ENCODE results near the gene CYB5R4. TPM values are rescaled to one million over a fixed set of nuclear protein-coding genes. Genes with fewer than 3 reads are reported as not detected.

Gene CYB5R4
- total and polyA plus RNA-seq, 10 of the 15 experiments (the other 5 are each of a cell fraction or from before 2014, with no cell fraction given), result 13.4 to 61.1 (median 27.5) TPM

GRCh38 chr6:83952830-83953229, 93.3 kb downstream of the CYB5R4 start:
- H2AFZ ChIP-seq (ENCODE audit: control insufficient read depth, low read depth, low read length), result no peak overlapping the region
- TF ChIP-seq ZBTB40 (IDR thresholded peaks at IDR 0.05; ENCODE audit: borderline replicate concordance) (no peak), SUZ12 (IDR thresholded peaks at IDR 0.05; ENCODE audit: unreplicated experiment) (no peak), GATAD2B (conservative IDR thresholded peaks at IDR 0.05; ENCODE audit: low read depth) (no peak), CHD1 (IDR thresholded peaks at IDR 0.05; ENCODE audit: low read depth, low read length) (no peak), EED (IDR thresholded peaks at IDR 0.05; ENCODE audit: low read depth) (no peak), JUNB (IDR thresholded peaks at IDR 0.05) (no peak), ZBTB33 (IDR thresholded peaks at IDR 0.05) (no peak), TBL1XR1 (IDR thresholded peaks at IDR 0.05; ENCODE audit: low read depth, low read length) (no peak), MYB (IDR thresholded peaks at IDR 0.05; ENCODE audit: borderline replicate concordance, low read depth, low read length) (no peak), CBX3 (IDR thresholded peaks at IDR 0.05; ENCODE audit: borderline replicate concordance, low read depth) (no peak), MEF2A (IDR thresholded peaks at IDR 0.05; ENCODE audit: insufficient read depth, low read depth, low read length) (no peak), ATF7 (IDR thresholded peaks at IDR 0.05; ENCODE audit: low read depth) (no peak), MTA3 (IDR thresholded peaks at IDR 0.05; ENCODE audit: borderline replicate concordance, low read length) (no peak), TAF1 (IDR thresholded peaks at IDR 0.05; ENCODE audit: borderline replicate concordance, low read depth, low read length) (no peak), ETV6 (conservative IDR thresholded peaks at IDR 0.05 in 1 of 2, IDR thresholded peaks at IDR 0.05 in 1 of 2; ENCODE audit: borderline replicate concordance in 1 of 2, low read depth in 1 of 2) (no peak)
- TF ChIP-seq, protein P1, sequence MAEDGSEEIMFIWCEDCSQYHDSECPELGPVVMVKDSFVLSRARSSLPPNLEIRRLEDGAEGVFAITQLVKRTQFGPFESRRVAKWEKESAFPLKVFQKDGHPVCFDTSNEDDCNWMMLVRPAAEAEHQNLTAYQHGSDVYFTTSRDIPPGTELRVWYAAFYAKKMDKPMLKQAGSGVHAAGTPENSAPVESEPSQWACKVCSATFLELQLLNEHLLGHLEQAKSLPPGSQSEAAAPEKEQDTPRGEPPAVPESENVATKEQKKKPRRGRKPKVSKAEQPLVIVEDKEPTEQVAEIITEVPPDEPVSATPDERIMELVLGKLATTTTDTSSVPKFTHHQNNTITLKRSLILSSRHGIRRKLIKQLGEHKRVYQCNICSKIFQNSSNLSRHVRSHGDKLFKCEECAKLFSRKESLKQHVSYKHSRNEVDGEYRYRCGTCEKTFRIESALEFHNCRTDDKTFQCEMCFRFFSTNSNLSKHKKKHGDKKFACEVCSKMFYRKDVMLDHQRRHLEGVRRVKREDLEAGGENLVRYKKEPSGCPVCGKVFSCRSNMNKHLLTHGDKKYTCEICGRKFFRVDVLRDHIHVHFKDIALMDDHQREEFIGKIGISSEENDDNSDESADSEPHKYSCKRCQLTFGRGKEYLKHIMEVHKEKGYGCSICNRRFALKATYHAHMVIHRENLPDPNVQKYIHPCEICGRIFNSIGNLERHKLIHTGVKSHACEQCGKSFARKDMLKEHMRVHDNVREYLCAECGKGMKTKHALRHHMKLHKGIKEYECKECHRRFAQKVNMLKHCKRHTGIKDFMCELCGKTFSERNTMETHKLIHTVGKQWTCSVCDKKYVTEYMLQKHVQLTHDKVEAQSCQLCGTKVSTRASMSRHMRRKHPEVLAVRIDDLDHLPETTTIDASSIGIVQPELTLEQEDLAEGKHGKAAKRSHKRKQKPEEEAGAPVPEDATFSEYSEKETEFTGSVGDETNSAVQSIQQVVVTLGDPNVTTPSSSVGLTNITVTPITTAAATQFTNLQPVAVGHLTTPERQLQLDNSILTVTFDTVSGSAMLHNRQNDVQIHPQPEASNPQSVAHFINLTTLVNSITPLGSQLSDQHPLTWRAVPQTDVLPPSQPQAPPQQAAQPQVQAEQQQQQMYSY (CRISPR knock-in tag; IDR thresholded peaks at IDR 0.05), result no peak

More at GRCh38 chr6:83952830-83953229, 93.3 kb downstream of the CYB5R4 start:
- no peaks in the 10 kb centered on the region; the same call in 2 of the 3 replicates for H3K9me3 ChIP-seq (replicated peaks; ENCODE audit: control insufficient read depth, insufficient read depth, low read length)
- FAIRE-seq, result no peak
- H3K4me3 ChIP-seq, result no peak overlapping the region
- no peak for DNase-seq (ENCODE audit: low read depth, low spot score)
- 0 out of 4 replicates have a peak, but pooled peaks cover 0 to 2% of the 10 kb centered on the region in 2 experiments for H3K36me3 ChIP-seq (ENCODE audit: control insufficient read depth in 2 of 2, insufficient read depth in 2 of 2, low read length in 1 of 2)
- ChIA-PET POLR2A (no interaction called here), SMC1A (ENCODE audit: uncharacterized antibody, unreplicated experiment) (interaction anchor here (0.6 kb wide), 2 partner anchors 41 to 471 kb away, joined by 3 read pairs; no protein-coding TSS in a partner anchor), CTCF (interaction anchor here (0.6 kb wide), 1 partner anchor 1402 kb away, joined by 3 read pairs; no protein-coding TSS in a partner anchor), RAD21 (ENCODE audit: unreplicated experiment) (no interaction called here)
- peak; percentile 41; the same call in 2 of the 3 replicates for ATAC-seq
- WGBS (ENCODE audit: insufficient coverage, insufficient replicate concordance, low lambda C conversion rate, missing lambda C conversion rate), result 47% methylated on average over 3 of the region's 3 CpGs
- BruUV-seq (replicated peaks), result no TSS peak
- intact Hi-C loops (cut with micrococcal nuclease; ENCODE audit: unreplicated experiment), result no loop called here
- no peak overlapping the region for H3K27ac ChIP-seq (ENCODE audit: control insufficient read depth, insufficient read depth)
- in situ Hi-C loops (cut with MboI), result no loop called here
- H4K20me1 ChIP-seq (ENCODE audit: control insufficient read depth, insufficient read depth), result no peaks in the 10 kb centered on the region
- no peaks in the 10 kb centered on the region for H3K4me1 ChIP-seq (ENCODE audit: control insufficient read depth, insufficient read depth, low read length)
- H3K9ac ChIP-seq (ENCODE audit: control insufficient read depth, insufficient read depth, low read length), result no peak overlapping the region
- H3K4me2 ChIP-seq (ENCODE audit: control insufficient read depth, insufficient read depth), result no peak overlapping the region
- H3K79me2 ChIP-seq (ENCODE audit: control insufficient read depth, insufficient read depth, low read length), result no peaks in the 10 kb centered on the region
- no peaks in the 10 kb centered on the region for H3K27me3 ChIP-seq (replicated peaks in 1 of 2; ENCODE audit: control insufficient read depth in 2 of 2, insufficient read depth in 2 of 2, low read length in 1 of 2)

Data from GM12878 (cell line).